Right atrium auricular region (tissue), 2 donors: Measurements from ENCODE around the gene MCRIP1. TPM values are rescaled to one million over a fixed set of nuclear protein-coding genes. Genes with fewer than 3 reads are reported as not detected.

ENCODE experiments used
- DNase-seq: peaks from one replicate; pipeline ENCODE4 v3.0.0-alpha.2; 2019; ENCODE audit warnings: low spot score
- H3K27ac ChIP-seq, 2 donors: fragments of 200-600 bp; sonication (generic); 1 replicate in 1 of 2; 2 replicates in 1 of 2; pipeline ENCODE4 v1.5.1; 2016 to 2019
- H3K27me3 ChIP-seq, 2 donors: fragments of 200-600 bp; sonication (generic); one replicate each; pipeline versions ENCODE4 v1.5.1 to v1.6.0; 2017 to 2019
- H3K36me3 ChIP-seq: fragments of 200-600 bp; sonication (generic); one replicate; pipeline ENCODE4 v1.5.1; 2016
- H3K4me1 ChIP-seq, 2 donors: fragments of 200-600 bp; sonication (generic); one replicate each; pipeline versions ENCODE4 v1.5.1 to v1.6.0; 2017 to 2019
- H3K4me3 ChIP-seq, 2 donors: fragments of 200-600 bp; sonication (generic); 1 replicate in 1 of 2; 2 replicates in 1 of 2; pipeline ENCODE4 v1.5.1; 2017 to 2019; ENCODE audit warnings: mild to moderate bottlenecking in 1 of 2, moderate library complexity in 1 of 2
- H3K9me3 ChIP-seq, 2 donors: fragments of 200-600 bp; sonication (generic); one replicate each; pipeline ENCODE4 v1.5.1; 2019
- total RNA-seq, 2 donors: library from RNA; depleted of rRNA; stranded (reverse); fragments of >200 nt; gene quantifications; one replicate each; pipeline ENCODE4 v1.1.0, GENCODE V29; 2016
- TF ChIP-seq, protein P1 (sequence below), 2 donors: fragments of 200-600 bp; sonication (generic); IDR thresholded peaks; one replicate each; pipeline ENCODE4 v1.5.1; 2019; ENCODE audit warnings: antibody characterized with exemption in 2 of 2

The MCRIP1 gene
- total RNA-seq, 2 donors from 2014 or later: 91.3 to 108 TPM

DNA sequence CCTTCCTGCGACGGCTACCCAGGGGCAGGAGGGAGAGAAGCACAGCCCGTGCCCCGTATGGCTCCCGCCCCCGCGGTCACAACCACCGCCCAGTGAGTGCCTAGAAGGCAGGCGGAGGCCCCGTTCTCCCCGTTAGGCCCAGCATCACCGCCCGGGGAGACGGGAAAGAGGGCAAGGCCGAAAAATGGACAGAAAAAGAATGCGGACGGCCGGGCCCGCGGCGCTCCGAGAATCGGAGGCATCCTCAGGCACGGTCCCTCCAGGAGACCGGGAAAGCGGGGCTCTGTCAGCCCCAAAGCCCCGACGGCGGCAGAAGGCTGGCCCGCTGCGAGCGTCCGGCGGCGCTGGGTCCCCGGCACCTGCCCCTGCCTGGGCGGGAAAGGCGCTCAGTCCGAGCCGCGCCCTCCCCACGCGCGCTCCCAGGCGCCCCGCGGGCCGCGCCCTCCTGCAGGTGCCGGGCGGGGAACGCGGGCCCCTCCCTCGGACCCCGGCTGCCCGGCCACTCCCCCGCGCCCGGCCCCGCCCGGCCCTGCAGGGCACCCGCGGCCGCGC, 407 bp downstream of the MCRIP1 start:
- no peak for DNase-seq

DNA sequence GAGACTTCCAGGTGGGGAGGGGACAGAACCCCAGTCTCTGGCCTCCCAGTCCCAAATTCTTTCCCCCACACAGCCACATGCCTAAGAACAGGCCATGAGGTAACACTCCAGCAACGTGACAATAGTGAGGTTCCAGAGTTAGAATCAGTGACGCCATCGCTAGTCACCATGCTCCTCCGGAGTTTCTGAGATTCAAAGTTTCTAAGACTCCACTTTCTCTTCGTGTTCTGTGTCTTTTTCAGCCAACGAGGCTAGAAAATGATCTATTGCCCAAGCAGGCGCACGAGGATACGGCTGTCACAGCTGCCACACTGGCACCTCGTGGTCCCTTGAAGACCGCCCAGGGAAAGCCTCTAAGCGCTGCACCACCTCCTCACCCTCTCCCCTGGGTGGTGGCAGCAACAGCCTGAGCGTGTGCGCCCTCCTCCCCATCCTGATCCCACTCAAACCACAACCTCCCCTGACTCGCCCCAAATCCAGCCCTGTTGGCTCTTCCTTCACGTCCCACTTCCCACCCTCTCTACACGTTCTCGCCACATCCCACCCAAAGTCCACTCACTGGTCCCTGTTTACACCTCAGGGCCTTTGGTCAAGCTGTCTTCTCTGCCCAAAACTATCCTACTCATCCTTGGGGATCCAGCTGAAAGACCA, 1.0 kb downstream of the MCRIP1 start:
- TF ChIP-seq, protein P1, sequence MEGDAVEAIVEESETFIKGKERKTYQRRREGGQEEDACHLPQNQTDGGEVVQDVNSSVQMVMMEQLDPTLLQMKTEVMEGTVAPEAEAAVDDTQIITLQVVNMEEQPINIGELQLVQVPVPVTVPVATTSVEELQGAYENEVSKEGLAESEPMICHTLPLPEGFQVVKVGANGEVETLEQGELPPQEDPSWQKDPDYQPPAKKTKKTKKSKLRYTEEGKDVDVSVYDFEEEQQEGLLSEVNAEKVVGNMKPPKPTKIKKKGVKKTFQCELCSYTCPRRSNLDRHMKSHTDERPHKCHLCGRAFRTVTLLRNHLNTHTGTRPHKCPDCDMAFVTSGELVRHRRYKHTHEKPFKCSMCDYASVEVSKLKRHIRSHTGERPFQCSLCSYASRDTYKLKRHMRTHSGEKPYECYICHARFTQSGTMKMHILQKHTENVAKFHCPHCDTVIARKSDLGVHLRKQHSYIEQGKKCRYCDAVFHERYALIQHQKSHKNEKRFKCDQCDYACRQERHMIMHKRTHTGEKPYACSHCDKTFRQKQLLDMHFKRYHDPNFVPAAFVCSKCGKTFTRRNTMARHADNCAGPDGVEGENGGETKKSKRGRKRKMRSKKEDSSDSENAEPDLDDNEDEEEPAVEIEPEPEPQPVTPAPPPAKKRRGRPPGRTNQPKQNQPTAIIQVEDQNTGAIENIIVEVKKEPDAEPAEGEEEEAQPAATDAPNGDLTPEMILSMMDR (IDR thresholded peaks at IDR 0.05): no peak
- H3K9me3 ChIP-seq: no peaks in the 10 kb centered on the region
- H3K36me3 ChIP-seq: no peaks in the 10 kb centered on the region
- H3K4me3 ChIP-seq: peak overlapping the region; percentile 72 to 87
- H3K27ac ChIP-seq: peak overlapping the region; percentile 91
- no peak for DNase-seq
- H3K4me1 ChIP-seq: peaks cover 0 to 25% of the 10 kb centered on the region in 2 donors
- H3K27me3 ChIP-seq: no peaks in the 10 kb centered on the region

More for the DNA sequence above, 407 bp downstream of the MCRIP1 start:
- peak overlapping the region; percentile 91 for H3K27ac ChIP-seq
- peak overlapping the region; percentile 72 to 87 for H3K4me3 ChIP-seq
- H3K27me3 ChIP-seq: no peaks in the 10 kb centered on the region
- H3K9me3 ChIP-seq: no peaks in the 10 kb centered on the region
- peaks cover 0 to 25% of the 10 kb centered on the region in 2 donors for H3K4me1 ChIP-seq
- no peaks in the 10 kb centered on the region for H3K36me3 ChIP-seq
- TF ChIP-seq, protein P1 (IDR thresholded peaks at IDR 0.05): no peak

DNA sequence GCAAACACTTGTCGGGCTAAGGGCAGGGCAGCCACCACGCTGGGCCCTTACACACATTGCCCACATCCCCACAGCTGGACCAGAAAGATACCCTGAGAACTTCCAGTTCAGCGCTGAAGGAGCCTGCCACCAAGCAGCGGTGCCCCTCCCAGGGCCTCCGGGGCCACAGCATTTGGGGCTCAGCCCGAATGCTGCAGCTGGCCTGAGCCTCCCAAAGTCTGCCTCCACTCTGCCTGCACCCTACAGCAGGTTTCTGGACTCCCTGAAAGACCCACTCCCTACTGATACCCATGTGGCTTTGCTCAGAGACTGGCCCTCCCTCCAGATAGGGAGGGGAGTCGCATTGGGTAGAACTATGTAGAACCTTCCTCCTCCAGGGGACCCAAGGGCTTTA, 1.5 kb downstream of the MCRIP1 start:
- peaks cover 0 to 25% of the 10 kb centered on the region in 2 donors for H3K4me1 ChIP-seq
- DNase-seq: no peak
- no peaks in the 10 kb centered on the region for H3K9me3 ChIP-seq
- TF ChIP-seq, protein P1 (IDR thresholded peaks at IDR 0.05): no peak
- no peaks in the 10 kb centered on the region for H3K27me3 ChIP-seq
- H3K36me3 ChIP-seq: no peaks in the 10 kb centered on the region
- H3K27ac ChIP-seq: peak overlapping the region; percentile 91
- no peak overlapping the region for H3K4me3 ChIP-seq

DNA sequence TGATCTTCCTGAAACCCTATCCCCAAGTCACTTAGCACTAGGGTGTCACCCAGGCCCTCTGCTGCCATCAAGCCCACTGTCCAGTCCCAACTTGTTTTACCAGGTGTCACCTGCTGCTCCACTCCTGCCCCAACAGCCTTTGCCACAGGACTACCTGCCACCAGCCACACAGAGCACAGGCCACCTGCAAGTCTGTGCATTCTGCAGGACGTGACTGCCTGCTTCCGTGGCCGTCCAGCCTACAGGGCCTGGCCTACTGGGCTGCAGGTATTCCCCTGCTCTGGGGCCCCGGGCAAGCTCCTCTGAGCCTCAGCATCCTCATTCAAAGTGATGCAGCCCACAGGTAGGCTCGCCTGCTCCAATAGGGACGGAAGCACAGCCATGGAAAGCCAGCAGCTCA, 3.2 kb downstream of the MCRIP1 start:
- Histone ChIP-seq H3K27me3 (no peaks in the 10 kb centered on the region), H3K27ac (no peak overlapping the region), H3K4me1 (peaks cover 0 to 25% of the 10 kb centered on the region in 2 donors), H3K9me3 (no peaks in the 10 kb centered on the region), H3K36me3 (no peaks in the 10 kb centered on the region), H3K4me3 (no peak overlapping the region)
- DNase-seq: no peak
- TF ChIP-seq, protein P1 (IDR thresholded peaks at IDR 0.05): no peak

- no peaks in the 10 kb centered on the region for H3K27me3 ChIP-seq
- DNase-seq: no peak
- H3K36me3 ChIP-seq: no peaks in the 10 kb centered on the region
- no peak overlapping the region for H3K4me3 ChIP-seq
- TF ChIP-seq, protein P1 (IDR thresholded peaks at IDR 0.05): no peak
- no peak overlapping the region for H3K27ac ChIP-seq
- peaks cover 0 to 17% of the 10 kb centered on the region in 2 donors for H3K4me1 ChIP-seq
- no peaks in the 10 kb centered on the region for H3K9me3 ChIP-seq
Observed at GRCh38 chr17:81828656-81829055, 4.4 kb downstream of the MCRIP1 start.
